D341Med (cell line): ENCODE measurements around the gene RRAD.
"Not testable (repeated sequence)": the region's sequence is repeated elsewhere in the genome, so short reads cannot be mapped to it uniquely, and the experiment has no call there.

Experiments used
- DNase-seq: peaks from one replicate; pipeline ENCODE4 v3.0.0; 2012; ENCODE audit warnings: low spot score

Gene RRAD

DNA sequence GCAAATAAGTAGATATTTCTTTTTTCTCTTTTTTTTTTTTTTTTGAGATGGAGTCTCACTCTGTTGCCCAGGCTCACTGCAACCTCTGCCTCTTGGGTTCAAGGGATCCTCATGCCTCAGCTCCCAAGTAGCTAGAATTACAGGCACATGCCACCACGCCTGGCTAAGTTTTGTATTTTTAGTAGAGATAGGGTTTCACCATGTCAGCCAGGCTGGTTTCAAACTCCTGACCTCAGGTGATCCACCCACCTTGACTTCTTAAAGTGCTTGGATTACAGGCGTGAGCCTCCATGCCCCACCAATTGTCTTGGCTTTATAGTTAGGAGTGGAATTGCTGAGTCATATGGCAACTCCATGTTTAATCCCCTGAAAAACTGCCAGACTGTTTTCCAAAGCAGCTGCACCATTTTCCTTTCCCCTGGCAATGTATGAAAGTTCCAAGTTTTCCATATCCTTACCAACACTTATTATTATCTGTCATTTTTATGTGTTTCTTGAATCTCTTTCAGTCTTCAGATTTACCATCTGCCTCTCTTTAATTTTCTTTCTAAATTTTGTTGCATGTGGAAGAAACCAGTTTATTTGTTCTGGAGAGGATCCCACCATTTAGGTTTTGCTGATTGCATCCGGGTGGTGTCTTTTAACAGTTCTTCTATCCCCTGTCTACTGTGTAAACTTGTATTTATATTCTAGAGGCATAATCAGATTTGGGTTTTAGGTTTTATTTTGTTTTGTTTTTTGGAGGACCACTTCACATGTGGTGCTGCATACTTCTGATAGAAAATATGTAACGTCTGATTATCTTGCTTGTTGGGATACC lies 25.8 kb upstream of the RRAD start:
- DNase-seq: no peak

DNA sequence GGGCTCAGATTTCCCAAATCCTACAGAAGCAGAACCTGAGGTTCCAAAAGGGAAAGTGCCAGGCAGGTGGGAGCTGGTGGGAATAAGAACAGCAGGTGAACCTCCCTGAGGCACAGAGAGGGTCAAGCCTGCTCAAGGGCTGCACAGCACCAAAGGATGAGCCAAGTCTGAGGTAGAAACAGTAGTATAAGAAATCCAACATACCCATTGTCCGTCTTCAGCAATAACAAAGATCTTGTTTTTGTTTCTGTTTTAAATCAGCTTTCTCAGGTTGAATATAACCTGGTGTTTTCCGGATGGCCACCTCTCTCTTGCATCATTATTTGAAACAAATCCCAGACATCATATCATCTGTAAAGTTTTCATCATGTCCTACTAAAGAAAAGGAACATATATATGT lies 25.1 kb upstream of the RRAD start:
- DNase-seq: no peak

DNA sequence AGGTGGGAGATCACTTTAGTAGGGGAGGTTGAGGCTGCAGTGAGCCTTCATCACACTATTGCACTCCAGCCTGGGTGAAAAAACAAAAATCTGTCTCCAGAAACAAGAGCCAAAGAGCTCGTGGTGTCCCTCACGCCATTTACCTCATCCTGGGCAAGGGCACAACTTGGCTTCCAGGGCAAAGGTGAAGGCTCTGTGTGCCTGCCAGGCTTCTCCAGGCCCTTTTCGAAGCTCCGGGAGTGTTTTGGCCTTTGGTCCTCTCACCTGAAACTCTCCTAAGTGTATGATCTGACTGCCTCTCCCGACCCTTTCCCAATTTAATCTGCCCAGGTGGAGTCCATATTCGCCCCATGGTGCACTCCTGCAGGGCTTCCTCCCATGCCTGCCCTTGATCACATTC lies 24.1 kb upstream of the RRAD start:
- no peak for DNase-seq

DNA sequence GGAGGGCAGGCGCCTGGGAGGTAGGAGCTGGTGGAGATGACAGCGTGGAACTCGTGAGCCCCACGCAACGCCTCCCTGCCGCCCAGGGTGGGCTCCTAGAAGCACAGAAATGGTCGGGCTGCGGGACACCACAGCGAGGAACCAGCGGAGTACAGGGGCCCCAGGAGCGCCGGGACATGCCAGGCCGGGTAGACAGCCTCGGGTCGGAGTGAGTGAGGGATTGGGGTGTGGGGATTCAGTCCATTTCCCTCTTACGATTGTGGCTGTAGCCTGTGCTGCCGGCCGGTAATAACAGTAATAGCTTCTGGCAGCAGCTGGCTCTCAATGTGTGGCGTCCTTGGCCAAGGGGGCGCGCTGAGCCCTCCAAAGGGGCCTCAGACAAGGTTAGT lies 23.5 kb upstream of the RRAD start:
- DNase-seq: no peak

DNA sequence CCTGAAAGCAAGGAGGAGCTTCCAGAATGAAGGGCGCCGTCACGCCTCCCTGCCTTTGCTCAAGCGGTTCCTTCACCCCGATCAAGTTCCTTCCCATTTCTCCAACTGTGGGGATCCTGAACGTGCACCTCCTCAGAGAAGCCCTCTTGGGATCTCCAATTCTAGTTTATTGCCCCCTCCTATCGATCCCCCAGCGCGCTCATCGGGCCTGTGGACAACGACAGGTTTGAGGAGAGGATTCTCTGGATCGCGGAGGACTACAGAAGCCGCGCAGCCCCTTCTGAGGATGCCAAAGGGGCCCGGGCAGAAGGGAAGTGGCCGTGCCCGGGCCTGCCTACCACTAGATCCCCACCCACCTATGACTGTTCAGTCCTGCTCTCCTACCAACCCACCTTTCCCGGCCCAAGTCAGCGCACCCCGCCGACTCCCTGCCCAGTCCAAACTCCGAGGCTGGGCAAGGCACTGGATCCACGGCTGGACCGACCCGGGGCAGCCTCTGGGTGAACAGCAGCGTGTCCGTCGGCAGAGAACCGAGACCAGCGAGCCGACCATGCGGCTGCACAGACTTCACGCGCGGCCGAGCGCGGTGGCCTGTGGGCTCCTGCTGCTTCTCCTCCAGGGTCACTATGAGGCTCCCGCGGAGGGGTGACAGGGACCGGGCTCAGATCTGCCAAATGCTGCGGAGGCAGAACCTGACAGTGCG lies 22.9 kb upstream of the RRAD start:
- DNase-seq: no peak

DNA sequence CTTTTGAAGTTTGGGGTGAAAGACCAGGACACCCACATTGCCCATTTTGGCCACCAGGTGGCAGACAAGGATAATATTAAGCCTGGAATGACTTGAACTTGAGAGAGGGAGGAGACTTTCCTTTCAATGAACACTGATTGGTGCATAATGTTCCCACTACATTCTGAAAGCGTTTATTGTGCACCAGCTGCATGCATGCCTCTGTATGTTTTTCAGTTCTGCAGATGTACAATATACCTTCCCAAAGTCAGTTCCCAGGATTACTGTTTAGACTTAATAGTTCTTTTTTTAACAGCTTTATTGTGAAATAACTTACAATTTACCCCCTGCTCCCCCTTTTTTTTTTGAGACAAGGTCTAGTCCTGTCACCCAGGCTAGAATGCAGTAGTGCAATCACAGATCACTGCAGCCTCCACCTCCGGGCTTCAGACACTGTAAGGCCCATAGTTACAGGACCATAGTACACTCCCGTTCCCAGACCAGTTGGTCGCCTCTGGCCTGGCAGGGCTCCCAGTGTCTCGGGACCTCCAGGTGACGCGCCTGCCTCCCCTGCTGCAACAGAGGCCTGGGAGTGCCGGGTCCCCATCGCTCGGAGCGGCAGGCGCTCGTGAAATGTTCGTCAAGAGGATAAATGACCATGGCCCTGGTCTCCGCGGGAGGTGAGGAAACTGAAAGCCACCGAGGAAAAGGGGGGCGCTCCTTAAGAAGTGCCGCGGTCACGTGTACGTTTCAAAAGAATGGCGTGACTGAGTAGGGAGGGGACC lies 22.1 kb upstream of the RRAD start:
- DNase-seq: peak; percentile 74

DNA sequence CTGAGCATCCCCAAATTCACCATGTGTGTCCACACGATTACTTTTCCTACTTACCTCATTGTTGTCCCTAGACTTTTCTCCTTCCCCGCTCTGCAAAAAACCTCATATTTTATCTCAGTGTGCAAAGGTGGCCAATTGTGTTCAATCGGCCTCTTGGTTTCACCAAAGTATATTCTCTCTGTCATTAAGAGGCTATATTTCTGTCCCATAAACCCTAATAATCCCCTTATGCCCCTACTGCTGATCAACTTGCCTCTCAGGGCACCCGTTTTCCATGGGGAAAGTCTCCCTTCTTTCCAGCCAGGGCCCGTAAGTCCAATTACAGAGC lies 21.6 kb upstream of the RRAD start:
- DNase-seq: no peak

DNA sequence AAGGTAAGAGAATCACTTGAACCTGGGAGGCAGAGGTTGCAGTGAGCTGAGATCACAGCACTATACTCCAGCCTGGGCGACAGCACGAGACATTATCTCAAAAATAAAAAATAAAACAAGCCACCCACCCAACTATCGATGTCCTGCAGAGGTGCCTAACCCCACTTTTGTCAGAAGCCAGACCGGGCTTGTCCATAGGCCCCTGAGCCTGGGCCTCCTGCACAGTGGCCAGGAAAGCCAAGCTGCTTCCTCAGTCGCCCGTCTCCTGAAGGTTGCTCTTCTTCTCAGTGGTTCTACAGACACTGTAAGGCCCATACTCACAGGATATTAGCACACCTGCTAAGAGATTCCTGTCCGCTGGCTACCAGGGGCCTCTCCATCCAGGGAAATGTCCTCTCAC lies 21.2 kb upstream of the RRAD start:
- no peak for DNase-seq

DNA sequence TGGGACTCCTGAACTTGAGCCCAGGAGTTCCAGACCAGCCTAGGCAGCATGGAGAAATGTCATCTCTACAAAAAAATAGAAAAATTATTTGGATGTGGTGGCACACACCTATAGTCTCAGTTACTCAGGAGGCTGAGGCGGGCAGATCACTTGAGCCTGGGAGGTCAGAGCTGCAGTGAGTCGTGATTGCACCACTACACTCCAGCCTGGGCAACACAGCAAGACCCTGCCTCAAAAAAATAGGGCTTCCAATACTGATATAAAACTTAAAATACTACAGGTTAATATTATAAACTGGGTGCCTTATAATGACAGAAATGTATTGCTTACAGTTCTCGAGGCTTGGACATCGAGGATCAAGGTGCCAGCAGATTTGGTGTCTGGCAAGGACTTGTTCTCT lies 20.6 kb upstream of the RRAD start:
- DNase-seq: no peak

DNA sequence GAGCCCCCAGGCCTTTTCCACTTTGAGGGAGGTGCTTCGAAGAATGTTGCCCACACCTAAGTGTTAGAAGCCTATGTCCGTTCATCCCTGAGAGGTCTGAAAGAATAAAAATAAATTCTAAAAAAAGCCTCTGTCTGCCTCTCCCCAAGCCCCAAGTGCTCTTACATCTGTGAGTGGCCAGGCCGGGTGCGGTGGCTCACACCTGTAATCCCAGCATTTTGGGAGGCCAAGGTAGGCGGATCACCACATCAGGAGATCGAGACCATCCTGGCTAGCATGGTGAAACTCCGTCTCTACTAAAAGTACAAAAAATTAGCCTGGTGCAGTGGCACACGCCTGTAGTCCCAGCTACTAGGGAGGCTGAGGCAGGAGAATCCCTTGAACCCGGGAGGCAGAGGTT lies 19.6 kb upstream of the RRAD start:
- DNase-seq: not testable (repeated sequence)

DNA sequence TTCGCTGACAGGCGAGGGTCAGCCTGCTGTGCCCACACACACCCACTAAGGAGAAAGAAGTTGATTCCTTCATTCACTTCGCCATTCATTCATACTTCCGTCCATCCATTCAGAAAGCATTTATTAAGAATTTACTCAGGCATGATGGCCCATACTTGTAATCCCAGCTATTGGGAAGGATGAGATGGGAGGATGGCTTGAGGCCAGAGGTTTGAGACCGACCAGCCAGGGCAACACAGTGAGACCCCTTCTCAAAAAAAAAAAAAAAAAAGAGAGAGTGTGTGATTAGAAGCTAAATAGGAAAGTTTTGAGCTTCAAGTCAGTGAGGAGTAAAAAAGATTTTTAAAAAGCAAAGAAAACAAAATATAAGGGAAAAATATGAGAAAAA lies 18.7 kb upstream of the RRAD start:
- DNase-seq: no peak

DNA sequence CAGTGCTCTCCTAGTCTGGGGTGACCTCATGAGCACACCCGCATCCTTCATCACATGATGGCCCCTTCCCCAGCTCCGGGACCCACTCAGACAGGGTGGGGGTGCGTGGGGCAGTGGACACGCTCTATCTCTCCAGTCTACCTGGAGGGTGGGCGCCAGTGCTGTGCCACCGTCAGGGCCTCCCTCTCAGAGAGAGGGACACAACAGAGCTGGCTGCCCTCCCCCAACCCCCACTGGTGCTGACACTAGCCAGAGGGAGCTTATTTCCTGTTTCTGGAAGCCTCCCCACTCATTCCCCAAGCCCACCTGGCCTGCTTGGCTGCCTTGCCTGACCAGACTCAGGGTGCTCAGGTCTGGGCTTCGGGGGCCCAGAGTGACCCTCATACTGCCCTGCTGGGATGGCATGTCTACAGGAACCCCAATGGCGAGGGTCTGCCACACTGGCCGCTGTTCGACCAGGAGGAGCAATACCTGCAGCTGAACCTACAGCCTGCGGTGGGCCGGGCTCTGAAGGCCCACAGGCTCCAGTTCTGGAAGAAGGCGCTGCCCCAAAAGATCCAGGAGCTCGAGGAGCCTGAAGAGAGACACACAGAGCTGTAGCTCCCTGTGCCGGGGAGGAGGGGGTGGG lies 18.2 kb upstream of the RRAD start:
- no peak for DNase-seq

DNA sequence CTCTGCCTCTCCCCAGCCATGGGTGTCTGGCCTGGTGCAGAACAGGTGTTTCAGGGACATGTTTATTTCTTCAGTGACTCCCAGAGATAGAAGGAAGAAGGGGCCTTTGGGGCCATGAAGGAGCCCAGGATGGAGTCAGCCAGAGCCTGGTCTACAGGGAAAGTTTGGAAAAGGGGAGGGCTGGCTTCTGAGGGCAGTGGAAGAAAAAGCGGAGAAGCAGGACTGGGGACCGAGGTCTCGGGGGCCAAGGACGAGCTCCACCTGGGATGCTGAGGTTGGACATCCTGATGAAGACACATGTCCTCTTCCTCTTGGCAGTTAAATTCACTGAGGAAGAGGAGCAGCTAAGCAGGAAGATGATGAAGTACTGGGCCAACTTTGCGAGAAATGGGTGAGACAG lies 17.6 kb upstream of the RRAD start:
- no peak for DNase-seq

DNA sequence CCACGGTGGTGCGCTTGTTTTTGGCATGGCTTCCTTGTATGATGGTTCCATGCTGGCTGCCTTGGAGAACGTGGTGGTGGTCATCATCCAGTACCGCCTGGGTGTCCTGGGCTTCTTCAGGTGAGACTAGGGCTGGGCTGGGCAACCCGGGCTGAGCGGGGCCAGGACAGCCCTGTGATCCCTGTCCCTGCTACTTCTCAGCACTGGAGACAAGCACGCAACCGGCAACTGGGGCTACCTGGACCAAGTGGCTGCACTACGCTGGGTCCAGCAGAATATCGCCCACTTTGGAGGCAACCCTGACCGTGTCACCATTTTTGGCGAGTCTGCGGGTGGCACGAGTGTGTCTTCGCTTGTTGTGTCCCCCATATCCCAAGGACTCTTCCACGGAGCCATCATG lies 14.9 kb upstream of the RRAD start:
- no peak for DNase-seq

DNA sequence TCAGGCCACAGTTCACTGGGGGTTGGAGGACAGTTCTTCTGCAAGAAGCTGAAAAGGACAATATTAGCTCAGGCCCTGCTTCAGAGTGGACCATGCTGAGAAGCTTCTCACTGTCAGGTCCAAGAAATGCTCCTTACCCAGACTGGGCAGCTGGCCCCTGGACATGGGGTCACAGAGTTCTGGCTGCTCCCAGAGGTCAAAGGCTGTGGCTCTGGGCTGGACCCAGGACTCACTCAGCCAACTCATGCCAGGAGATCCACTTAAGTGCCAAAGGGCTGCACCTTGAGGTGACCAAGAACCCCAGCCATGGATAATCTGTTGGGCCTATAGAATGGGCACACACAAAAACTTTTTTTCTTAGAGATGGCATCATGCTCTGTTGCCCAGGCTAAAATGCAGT lies 14.0 kb upstream of the RRAD start:
- no peak for DNase-seq

DNA sequence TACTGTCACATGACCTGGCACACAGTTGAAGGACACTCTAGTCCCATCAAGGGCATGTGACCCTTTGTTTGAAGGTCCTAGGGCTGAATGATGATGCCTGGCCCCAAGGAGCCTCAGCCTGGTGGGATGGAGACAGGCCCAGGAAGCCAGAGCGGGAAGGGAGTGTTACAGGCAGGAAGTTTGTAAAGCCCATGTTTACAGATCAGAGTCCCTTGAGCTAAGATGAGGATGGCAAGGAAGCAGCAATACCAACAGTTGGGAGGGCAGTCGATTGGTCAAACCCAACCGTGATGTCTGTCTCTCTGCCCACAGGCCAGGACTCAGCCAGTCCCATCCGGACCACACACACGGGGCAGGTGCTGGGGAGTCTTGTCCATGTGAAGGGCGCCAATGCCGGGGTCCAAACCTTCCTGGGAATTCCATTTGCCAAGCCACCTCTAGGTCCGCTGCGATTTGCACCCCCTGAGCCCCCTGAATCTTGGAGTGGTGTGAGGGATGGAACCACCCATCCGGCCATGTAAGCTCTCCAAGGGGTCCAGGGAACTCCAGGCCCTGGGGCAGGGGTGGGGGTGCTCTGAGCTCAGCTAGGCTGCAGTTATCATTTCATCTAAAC lies 12.5 kb upstream of the RRAD start:
- DNase-seq: no peak

DNA sequence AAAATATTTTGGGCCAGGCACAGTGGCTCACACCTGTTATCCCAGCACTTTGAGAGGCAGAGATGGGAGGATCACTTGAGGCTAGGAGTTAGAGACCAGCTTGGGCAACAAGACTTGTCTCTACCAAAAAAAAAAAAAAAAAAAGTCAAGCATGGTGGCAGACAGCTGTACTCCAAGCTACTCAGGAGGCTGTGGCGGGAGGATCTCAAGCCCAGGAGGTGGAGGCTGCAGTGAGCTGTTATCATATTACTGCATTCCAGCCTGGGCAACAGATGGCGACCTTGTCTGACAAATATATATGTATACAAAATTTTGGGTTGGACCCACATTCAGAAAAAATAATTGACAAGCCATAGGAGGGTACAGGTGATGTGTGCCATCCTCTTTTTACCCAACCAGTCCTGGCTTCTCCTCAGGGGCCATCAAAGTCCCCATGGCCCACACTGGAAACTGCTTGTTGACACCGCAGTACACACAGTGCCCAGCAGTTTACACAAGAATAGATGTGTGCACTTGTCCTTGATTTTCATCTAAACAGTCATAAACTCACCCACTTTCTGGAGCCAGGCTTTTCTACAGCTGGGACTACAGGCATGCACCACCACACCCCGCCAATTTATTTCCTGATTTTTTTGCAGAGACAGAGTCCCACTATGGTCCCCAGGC lies 11.7 kb upstream of the RRAD start:
- DNase-seq: no peak

DNA sequence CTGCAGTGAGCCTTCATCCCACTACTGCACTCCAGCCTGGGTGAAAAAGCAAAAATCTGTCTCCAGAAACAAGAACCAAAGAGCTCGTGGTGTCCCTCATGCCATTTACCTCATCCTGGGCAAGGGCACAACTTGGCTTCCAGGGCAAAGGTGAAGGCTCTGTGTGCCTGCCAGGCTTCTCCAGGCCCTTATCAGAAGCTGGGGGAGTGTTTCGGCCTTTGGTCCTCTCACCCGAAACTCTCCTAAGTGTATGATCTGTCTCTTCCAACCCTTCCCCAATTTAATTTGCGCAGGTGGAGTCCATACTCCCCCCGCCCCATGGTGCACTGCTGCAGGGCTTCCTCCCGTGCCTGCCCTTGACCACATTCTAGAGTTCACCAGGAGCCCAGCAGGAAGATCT lies 11.1 kb upstream of the RRAD start:
- no peak for DNase-seq

DNA sequence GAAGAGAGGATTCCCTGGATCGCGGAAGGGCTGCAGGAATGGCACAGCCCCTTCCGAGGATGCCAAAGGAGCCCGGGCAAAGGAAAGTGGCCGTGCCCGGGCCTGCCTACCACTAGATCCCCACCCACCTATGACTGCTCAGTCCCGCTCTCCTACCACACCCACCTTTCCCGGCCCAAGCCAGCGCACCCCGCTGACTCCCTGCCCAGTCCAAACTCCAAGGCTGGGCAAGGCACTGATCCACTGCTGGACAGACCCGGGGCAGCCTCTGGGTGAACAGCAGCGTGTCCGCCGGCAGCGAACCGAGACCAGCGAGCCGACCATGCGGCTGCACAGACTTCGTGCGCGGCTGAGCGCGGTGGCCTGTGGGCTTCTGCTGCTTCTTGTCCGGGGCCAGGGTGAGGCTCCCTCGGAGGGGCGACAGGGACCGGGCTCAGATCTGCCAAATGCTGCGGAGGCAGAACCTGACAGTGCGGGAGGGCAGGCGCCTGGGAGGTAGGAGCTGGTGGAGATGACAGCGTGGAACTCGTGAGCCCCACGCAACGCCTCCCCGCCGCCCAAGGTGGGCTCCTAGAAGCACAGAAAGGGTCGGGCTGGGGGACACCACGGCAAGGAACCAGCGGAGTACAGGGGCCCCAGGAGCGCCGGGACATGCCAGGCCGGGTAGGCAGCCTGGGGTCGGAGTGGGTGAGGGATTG lies 10.1 kb upstream of the RRAD start, which contains the start of gene CES2:
Gene CES2 (plus strand): TSS at position 203 of the 698 bp plus-strand sequence. CDS start 120 bp downstream, at position 323.
- no peak for DNase-seq

DNA sequence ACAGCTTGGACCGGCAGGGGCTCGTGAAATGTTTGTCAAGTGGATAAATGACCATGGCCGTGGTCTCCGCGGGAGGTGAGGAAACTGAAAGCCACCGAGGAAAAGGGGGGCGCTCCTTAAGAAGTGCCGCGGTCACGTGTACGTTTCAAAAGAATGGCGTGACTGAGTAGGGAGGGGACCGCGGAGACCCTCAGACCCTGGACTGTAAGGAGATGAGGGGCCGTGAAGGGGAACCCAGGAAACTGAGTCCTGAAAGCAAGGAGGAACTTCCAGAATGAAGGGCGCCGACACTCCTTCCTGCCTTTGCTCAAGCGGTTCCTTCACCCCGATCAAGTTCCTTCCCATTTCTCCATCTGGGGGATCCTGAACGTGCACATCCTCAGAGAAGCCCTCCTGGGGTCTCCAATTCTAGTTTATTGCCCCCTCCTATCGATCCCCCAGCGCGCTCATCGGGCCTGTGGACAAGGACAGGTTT lies 9.5 kb upstream of the RRAD start:
- not testable (repeated sequence) for DNase-seq
